ENCODE measurements around the gene SAMD4B. TPM values are rescaled to one million over a fixed set of nuclear protein-coding genes. Genes with fewer than 3 reads are reported as not detected.
A peak's percentile ranks its signal among the peaks of the same experiment; 100 is the strongest.

SAMD4B gene
- total RNA-seq, 1 donor from 2014 or later = 158 TPM

DNA sequence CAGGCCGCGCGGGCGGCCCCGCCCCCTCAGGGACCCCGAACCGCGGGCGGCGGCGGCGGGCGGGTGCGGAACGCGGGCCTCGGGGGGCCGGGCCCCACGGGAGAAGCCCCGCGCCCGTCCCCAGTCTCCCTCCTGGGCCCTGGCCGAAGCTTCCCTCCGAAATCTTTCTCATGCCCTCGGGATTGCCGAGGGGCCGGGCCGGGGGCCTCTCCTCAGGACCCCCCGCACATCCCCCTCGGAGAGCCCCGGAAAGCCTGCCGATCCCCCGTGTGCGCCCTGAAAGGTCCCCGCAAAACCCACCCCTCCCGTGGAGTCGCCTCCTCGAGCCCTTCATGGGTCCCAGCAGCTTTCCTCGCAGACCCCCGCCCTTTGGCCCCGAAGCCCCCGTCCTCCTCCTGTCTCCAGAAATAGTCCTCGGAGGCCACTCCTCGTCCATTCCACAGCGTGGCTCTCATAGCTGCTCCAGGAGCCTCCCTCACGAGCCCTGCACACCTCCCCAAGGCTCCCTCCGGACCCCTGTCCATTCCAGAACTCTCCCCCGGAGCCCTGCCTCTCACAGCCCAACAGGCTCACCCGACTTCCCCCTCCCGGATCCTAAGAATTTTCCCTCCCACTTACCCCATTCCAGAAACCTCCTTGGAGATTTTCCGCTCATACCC is 555 bp downstream of the SAMD4B start:
- H3K36me3 Mint-ChIP-seq (ENCODE audit: low read depth) = peaks cover 10% of the 10 kb centered on the region
- TF ChIP-seq CTCF (conservative IDR thresholded peaks at IDR 0.05) = no peak
- H3K4me3 Mint-ChIP-seq = peak overlapping the region; percentile 91
- peak overlapping the region; percentile 92 for H3K27ac Mint-ChIP-seq (ENCODE audit: unreplicated experiment)
- no peaks in the 10 kb centered on the region for H3K9me3 Mint-ChIP-seq
- H3K27me3 Mint-ChIP-seq (ENCODE audit: low read depth) = peaks cover 3% of the 10 kb centered on the region
- peaks cover 46% of the 10 kb centered on the region for H3K4me1 Mint-ChIP-seq
- no peak for DNase-seq (ENCODE audit: low read depth, low spot score)

DNA sequence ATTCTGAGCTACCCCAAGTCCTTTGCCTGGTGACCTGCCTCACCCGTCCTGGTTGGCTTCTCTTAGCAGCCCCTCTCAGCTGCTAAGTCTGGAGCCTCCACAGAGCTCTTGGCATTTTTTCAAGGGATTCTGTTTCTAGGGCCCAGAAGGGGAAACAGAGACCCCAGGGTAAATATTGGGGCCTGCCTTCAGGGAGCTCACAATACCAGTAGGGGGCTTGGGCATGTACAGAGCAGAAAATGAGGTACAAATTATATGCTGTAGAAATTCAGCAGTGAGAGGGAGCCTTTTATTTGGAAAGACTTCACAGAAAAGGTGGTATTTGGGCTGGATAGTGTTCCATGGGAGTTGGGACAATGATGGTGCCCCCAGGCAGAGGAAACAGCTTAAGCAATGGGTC is 3.7 kb downstream of the SAMD4B start:
- peak overlapping the region; percentile 83 for H3K27ac Mint-ChIP-seq (ENCODE audit: unreplicated experiment)
- no peaks in the 10 kb centered on the region for H3K9me3 Mint-ChIP-seq
- TF ChIP-seq CTCF (conservative IDR thresholded peaks at IDR 0.05) = peak; percentile 30
- H3K4me3 Mint-ChIP-seq = peak overlapping the region; percentile 91
- no peak for DNase-seq (ENCODE audit: low read depth, low spot score)
- H3K27me3 Mint-ChIP-seq (ENCODE audit: low read depth) = peaks cover 3% of the 10 kb centered on the region
- peaks cover 45% of the 10 kb centered on the region for H3K4me1 Mint-ChIP-seq
- peaks cover 11% of the 10 kb centered on the region for H3K36me3 Mint-ChIP-seq (ENCODE audit: low read depth)

GRCh38 chr19:39347332-39348164 is 5.3 kb downstream of the SAMD4B start:
- peaks cover 11% of the 10 kb centered on the region for H3K36me3 Mint-ChIP-seq (ENCODE audit: low read depth)
- TF ChIP-seq CTCF (conservative IDR thresholded peaks at IDR 0.05) = no peak
- H3K27me3 Mint-ChIP-seq (ENCODE audit: low read depth) = no peaks in the 10 kb centered on the region
- H3K27ac Mint-ChIP-seq (ENCODE audit: unreplicated experiment) = no peak overlapping the region
- DNase-seq (ENCODE audit: low read depth, low spot score) = no peak
- peak overlapping the region; percentile 8 for H3K4me3 Mint-ChIP-seq
- H3K4me1 Mint-ChIP-seq = peaks cover 42% of the 10 kb centered on the region
- H3K9me3 Mint-ChIP-seq = no peaks in the 10 kb centered on the region

DNA sequence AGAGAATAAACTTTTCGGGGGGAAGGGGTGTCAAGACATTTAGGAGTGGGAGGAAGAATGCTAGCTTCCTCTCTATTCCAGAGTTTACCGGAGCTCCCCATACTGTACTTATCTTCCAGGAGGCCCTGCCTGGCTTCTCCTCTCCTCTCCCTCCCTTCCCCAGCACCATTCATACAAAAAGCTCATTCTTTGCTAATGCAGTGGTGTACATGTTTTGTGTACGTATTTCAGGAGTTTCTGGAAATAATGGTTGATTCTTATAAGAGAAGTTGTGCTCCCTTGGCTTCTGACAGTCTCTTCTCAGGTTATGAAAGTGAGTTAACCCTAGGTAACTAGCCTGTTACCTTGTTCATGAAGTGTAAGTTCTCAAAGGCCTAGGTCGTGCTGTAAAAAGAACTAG is 7.1 kb downstream of the SAMD4B start:
- Mint-ChIP-seq H3K4me3 (no peak overlapping the region), H3K27ac (ENCODE audit: unreplicated experiment) (no peak overlapping the region), H3K4me1 (peaks cover 29% of the 10 kb centered on the region), H3K36me3 (ENCODE audit: low read depth) (peaks cover 11% of the 10 kb centered on the region), H3K27me3 (ENCODE audit: low read depth) (no peaks in the 10 kb centered on the region), H3K9me3 (no peaks in the 10 kb centered on the region)
- no peak for TF ChIP-seq CTCF (conservative IDR thresholded peaks at IDR 0.05)
- no peak for DNase-seq (ENCODE audit: low read depth, low spot score)

DNA sequence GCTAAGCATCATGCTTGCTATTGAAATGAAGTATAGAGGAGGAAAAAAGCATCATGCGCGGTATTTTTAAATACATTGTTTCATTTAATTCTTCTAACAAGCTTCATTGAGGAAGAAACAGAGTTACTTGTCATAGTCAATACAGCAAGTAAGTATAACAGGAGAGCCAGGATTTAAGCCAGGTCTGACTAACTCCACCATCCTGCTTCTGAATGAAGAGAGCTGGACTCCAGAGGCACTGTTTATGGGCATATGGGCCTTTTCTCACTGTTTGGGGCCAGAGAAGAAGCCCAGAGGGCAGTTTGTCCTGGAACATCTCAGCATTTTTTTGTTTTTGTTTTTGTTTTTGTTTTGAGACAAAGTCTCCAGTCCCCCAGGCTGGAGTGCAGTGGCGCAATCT is 7.9 kb downstream of the SAMD4B start:
- no peak for TF ChIP-seq CTCF (conservative IDR thresholded peaks at IDR 0.05)
- no peaks in the 10 kb centered on the region for H3K27me3 Mint-ChIP-seq (ENCODE audit: low read depth)

More for the DNA sequence above, 7.9 kb downstream of the SAMD4B start:
- Mint-ChIP-seq H3K4me3 (no peak overlapping the region), H3K27ac (ENCODE audit: unreplicated experiment) (no peak overlapping the region), H3K4me1 (peaks cover 20% of the 10 kb centered on the region), H3K9me3 (no peaks in the 10 kb centered on the region), H3K36me3 (ENCODE audit: low read depth) (peaks cover 7% of the 10 kb centered on the region)
- no peak for DNase-seq (ENCODE audit: low read depth, low spot score)
